ENCODE results near the gene KIAA1328.

Gene KIAA1328

GRCh38 chr18:37084912-37085311 lies 256.0 kb downstream of the KIAA1328 start:
- DNase-seq (ENCODE audit: low read depth): no peak
- H3K4me3 ChIP-seq (ENCODE audit: low read length): no peak overlapping the region
- TF ChIP-seq, protein P1, sequence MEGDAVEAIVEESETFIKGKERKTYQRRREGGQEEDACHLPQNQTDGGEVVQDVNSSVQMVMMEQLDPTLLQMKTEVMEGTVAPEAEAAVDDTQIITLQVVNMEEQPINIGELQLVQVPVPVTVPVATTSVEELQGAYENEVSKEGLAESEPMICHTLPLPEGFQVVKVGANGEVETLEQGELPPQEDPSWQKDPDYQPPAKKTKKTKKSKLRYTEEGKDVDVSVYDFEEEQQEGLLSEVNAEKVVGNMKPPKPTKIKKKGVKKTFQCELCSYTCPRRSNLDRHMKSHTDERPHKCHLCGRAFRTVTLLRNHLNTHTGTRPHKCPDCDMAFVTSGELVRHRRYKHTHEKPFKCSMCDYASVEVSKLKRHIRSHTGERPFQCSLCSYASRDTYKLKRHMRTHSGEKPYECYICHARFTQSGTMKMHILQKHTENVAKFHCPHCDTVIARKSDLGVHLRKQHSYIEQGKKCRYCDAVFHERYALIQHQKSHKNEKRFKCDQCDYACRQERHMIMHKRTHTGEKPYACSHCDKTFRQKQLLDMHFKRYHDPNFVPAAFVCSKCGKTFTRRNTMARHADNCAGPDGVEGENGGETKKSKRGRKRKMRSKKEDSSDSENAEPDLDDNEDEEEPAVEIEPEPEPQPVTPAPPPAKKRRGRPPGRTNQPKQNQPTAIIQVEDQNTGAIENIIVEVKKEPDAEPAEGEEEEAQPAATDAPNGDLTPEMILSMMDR (conservative IDR thresholded peaks at IDR 0.05; ENCODE audit: low read length): no peak

GRCh38 chr18:37085362-37085761 lies 256.4 kb downstream of the KIAA1328 start:
- H3K4me3 ChIP-seq (ENCODE audit: low read length): no peak overlapping the region
- DNase-seq (ENCODE audit: low read depth): no peak
- TF ChIP-seq, protein P1 (conservative IDR thresholded peaks at IDR 0.05; ENCODE audit: low read length): no peak

GRCh38 chr18:37107748-37108522 lies 279.0 kb downstream of the KIAA1328 start:
- H3K4me3 ChIP-seq (ENCODE audit: low read length): no peak overlapping the region
- TF ChIP-seq, protein P1 (conservative IDR thresholded peaks at IDR 0.05; ENCODE audit: low read length): no peak
- no peak for DNase-seq (ENCODE audit: low read depth)

- TF ChIP-seq, protein P1 (conservative IDR thresholded peaks at IDR 0.05; ENCODE audit: low read length): no peak
- DNase-seq (ENCODE audit: low read depth): no peak
- no peak overlapping the region for H3K4me3 ChIP-seq (ENCODE audit: low read length)
Observed at GRCh38 chr18:37122877-37123276, 293.9 kb downstream of the KIAA1328 start.

GRCh38 chr18:37124516-37124915 lies 295.6 kb downstream of the KIAA1328 start:
- DNase-seq (ENCODE audit: low read depth): peak; percentile 53
- TF ChIP-seq, protein P1 (conservative IDR thresholded peaks at IDR 0.05; ENCODE audit: low read length): no peak
- no peak overlapping the region for H3K4me3 ChIP-seq (ENCODE audit: low read length)

DNA sequence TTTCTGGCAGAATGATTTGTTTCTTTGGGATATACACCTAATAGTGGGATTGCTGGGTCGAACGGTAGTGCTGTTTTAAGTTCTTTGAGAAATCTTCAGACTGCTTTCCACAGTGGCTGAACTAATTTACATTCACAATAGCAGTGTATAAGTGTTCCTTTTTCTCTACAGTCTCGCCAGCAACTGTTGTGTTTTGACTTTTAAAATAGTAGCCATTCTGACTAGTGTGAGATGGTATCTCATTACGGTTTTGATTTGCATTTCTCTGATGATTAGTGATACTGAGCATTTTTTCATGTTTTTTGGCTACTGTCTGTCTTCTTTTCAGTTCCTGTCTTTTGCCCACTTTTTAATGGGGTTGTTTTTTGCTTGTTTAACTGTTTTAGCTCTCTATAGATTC lies 306.2 kb downstream of the KIAA1328 start:
- no peak overlapping the region for H3K4me3 ChIP-seq (ENCODE audit: low read length)
- TF ChIP-seq, protein P1 (conservative IDR thresholded peaks at IDR 0.05; ENCODE audit: low read length): no peak
- DNase-seq (ENCODE audit: low read depth): no peak

GRCh38 chr18:37138456-37138855 lies 309.5 kb downstream of the KIAA1328 start:
- TF ChIP-seq, protein P1 (conservative IDR thresholded peaks at IDR 0.05; ENCODE audit: low read length): no peak
- no peak for DNase-seq (ENCODE audit: low read depth)
- no peak overlapping the region for H3K4me3 ChIP-seq (ENCODE audit: low read length)

Data from AG10803 (cell line).